A549 (cell line): ENCODE measurements around the gene IL11RA.

Source experiments
- CEBPB ChIP-seq, 2 experiments: fragments of >200 bp in 1 of 2; sonication (Bioruptor Twin) in 1 of 2; formaldehyde crosslinking in 1 of 2; IDR thresholded peaks; 2 replicates each; pipeline ENCODE4 v1.6.1; 2012 to 2016
- CHD2 ChIP-seq: fragments of 150-350 bp; IDR thresholded peaks from 2 replicates; pipeline ENCODE4 v1.6.1; 2014; ENCODE audit warnings: low read length; ENCODE audit not compliant: partially characterized antibody
- KDM5A ChIP-seq: fragments of 200-600 bp; sonication (generic); IDR thresholded peaks from 2 replicates; pipeline ENCODE4 v1.6.1; 2016; ENCODE audit warnings: antibody characterized with exemption, mild to moderate bottlenecking
- MAFK ChIP-seq: fragments of 450-650 bp; IDR thresholded peaks from 2 replicates; pipeline ENCODE4 v1.6.1; 2014; ENCODE audit not compliant: partially characterized antibody
- NR3C1 ChIP-seq: fragments of >200 bp; sonication (Bioruptor Twin); formaldehyde crosslinking; IDR thresholded peaks from 3 replicates; pipeline ENCODE4 v1.6.1; 2017
- POLR2A ChIP-seq: IDR thresholded peaks from 2 replicates; pipeline ENCODE4 v1.6.1; 2012; ENCODE audit warnings: mild to moderate bottlenecking, low read length
- RAD21 ChIP-seq, 2 experiments: fragments of >200 bp in 1 of 2; sonication (Bioruptor Twin) in 1 of 2; formaldehyde crosslinking in 1 of 2; IDR thresholded peaks in 1 of 2; conservative IDR thresholded peaks in 1 of 2; 2 replicates in 1 of 2; 3 replicates in 1 of 2; pipeline ENCODE4 v1.6.1; 2012 to 2018; ENCODE audit warnings: inconsistent platforms in 1 of 2
- RFX5 ChIP-seq: fragments of 450-650 bp; IDR thresholded peaks from 2 replicates; pipeline ENCODE4 v1.7.1; 2014; ENCODE audit warnings: antibody characterized with exemption, mild to moderate bottlenecking, moderate library complexity
- SREBF2 ChIP-seq: fragments of 450-650 bp; IDR thresholded peaks from 2 replicates; pipeline ENCODE4 v1.6.1; 2014; ENCODE audit warnings: mild to moderate bottlenecking, moderate library complexity
- ZFP36 ChIP-seq: fragments of 450-650 bp; IDR thresholded peaks from 2 replicates; pipeline ENCODE4 v1.6.1; 2014; ENCODE audit warnings: borderline replicate concordance; ENCODE audit not compliant: partially characterized antibody
- TF ChIP-seq, protein P1 (sequence below): fragments of 450-650 bp; IDR thresholded peaks from 2 replicates; pipeline ENCODE4 v1.6.1; 2014; ENCODE audit warnings: antibody characterized with exemption
- TF ChIP-seq, protein P2 (sequence below): fragments of >200 bp; sonication (Bioruptor Twin); formaldehyde crosslinking; IDR thresholded peaks from 3 replicates; pipeline ENCODE4 v1.5.1; 2016
- TF ChIP-seq, protein P3 (sequence below): fragments of >200 bp; sonication (Bioruptor Twin); formaldehyde crosslinking; IDR thresholded peaks from 3 replicates; pipeline ENCODE4 v1.6.1; 2016

DNA sequence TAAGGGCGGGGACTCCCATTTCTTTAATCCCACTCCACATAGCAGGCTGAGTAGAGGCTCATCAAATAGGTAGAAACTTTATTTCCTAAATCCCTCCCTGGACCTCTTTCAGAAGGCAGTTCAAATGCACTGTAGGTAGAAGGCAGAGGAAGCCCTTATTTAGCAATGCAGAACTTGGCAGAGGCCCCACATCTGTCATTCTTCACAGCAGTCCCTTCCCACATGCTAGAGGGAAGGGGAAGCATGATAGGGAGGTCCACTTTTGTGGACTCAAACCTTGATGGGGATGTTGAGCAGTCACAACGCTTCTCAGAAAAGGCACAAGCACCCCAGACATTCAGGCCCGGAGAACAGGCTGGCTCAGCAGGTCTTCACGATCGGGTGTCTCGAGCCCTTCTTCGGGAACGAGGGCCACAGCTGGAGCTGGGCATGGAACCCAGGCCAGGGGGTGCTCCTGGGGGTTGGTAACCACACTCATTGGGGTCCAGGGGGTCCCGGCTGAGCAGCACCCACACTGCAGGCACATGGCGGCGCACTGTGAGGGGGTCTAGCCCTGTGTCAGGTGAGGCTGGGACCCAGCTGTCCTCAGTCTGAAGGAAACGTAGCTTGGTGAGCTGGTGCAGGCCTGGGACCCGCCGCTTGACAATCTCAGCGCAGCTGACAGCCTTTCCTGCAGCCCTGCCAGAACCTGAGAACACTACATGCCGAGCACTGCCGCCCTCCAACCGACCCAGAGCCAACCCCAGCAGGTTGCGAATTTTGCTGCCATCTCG, 41.4 kb upstream of the IL11RA start:
- TF ChIP-seq POLR2A: no peak
- TF ChIP-seq, protein P1, sequence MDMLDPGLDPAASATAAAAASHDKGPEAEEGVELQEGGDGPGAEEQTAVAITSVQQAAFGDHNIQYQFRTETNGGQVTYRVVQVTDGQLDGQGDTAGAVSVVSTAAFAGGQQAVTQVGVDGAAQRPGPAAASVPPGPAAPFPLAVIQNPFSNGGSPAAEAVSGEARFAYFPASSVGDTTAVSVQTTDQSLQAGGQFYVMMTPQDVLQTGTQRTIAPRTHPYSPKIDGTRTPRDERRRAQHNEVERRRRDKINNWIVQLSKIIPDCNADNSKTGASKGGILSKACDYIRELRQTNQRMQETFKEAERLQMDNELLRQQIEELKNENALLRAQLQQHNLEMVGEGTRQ: no peak
- TF ChIP-seq KDM5A: no peak
- TF ChIP-seq MAFK: no peak
- no peak for TF ChIP-seq NR3C1
- TF ChIP-seq, protein P2, sequence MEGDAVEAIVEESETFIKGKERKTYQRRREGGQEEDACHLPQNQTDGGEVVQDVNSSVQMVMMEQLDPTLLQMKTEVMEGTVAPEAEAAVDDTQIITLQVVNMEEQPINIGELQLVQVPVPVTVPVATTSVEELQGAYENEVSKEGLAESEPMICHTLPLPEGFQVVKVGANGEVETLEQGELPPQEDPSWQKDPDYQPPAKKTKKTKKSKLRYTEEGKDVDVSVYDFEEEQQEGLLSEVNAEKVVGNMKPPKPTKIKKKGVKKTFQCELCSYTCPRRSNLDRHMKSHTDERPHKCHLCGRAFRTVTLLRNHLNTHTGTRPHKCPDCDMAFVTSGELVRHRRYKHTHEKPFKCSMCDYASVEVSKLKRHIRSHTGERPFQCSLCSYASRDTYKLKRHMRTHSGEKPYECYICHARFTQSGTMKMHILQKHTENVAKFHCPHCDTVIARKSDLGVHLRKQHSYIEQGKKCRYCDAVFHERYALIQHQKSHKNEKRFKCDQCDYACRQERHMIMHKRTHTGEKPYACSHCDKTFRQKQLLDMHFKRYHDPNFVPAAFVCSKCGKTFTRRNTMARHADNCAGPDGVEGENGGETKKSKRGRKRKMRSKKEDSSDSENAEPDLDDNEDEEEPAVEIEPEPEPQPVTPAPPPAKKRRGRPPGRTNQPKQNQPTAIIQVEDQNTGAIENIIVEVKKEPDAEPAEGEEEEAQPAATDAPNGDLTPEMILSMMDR: no peak
- TF ChIP-seq, protein P3, sequence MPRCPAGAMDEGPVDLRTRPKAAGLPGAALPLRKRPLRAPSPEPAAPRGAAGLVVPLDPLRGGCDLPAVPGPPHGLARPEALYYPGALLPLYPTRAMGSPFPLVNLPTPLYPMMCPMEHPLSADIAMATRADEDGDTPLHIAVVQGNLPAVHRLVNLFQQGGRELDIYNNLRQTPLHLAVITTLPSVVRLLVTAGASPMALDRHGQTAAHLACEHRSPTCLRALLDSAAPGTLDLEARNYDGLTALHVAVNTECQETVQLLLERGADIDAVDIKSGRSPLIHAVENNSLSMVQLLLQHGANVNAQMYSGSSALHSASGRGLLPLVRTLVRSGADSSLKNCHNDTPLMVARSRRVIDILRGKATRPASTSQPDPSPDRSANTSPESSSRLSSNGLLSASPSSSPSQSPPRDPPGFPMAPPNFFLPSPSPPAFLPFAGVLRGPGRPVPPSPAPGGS: no peak
- no peak for TF ChIP-seq CEBPB (IDR thresholded peaks at IDR 0.05)
- no peak for TF ChIP-seq CHD2
- TF ChIP-seq SREBF2: no peak
- no peak for TF ChIP-seq RFX5
- no peak for TF ChIP-seq RAD21 (conservative IDR thresholded peaks at IDR 0.05 in 1 of 2, IDR thresholded peaks at IDR 0.05 in 1 of 2)
- TF ChIP-seq ZFP36: no peak
